ENCODE data around the gene LBHD2.
A peak's percentile ranks its signal among the peaks of the same experiment; 100 is the strongest.
"Not testable (repeated sequence)": the region's sequence is repeated elsewhere in the genome, so short reads cannot be mapped to it uniquely, and the experiment has no call there.

Gene LBHD2

DNA sequence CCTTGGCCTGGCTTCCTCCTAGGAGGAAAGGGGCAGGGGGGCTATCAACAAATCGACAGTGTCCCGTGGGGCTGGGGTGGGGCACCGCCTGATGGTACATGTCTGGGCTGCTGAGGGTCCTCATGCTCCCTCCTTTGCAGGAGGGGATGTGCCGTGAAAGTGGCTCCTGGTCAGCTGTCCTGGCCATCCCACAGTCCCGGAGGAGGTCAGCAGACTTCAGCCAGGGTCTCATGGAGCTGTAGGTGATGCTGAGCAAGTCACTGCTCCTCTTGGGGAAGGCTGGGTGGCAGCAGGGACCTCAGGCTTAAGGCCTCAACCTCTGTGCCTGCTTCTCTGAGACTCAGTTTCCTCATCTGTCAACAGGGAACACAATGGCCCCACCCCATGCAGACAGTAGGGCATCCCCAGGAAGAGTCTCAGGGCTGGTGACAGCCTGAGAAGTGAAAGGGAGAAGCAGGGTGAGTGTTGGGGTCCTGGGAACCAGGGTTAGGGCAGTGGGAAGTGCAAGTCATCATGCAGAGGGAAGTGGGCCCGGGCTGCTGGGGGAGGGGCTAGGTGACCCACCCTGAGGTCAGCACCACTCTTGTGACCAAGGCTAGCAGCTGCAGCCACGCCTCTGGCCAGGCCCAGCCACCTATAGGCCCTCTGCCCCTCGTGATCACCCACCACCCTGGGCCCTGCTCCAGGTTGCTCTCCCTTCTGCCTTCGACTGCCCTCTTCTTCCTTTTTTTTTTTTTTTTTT lies 34.8 kb downstream of the LBHD2 start:
- H3K4ac ChIP-seq (ENCODE audit: low read depth in 1 of 2, low read length in 2 of 2), result peak overlapping the region; percentile 34 to 84
- H3K9ac ChIP-seq (ENCODE audit: low read length), result peak overlapping the region; percentile 31
- no peaks in the 10 kb centered on the region for H3K27me3 ChIP-seq (ENCODE audit: control insufficient read depth in 1 of 2, insufficient read depth in 1 of 2, low read length in 2 of 2)
- peak overlapping the region; percentile 14 to 93 for H2BK12ac ChIP-seq (ENCODE audit: low read length in 2 of 2)
- peak overlapping the region; percentile 93 for H4K91ac ChIP-seq (ENCODE audit: low read length)
- peaks cover 43% of the 10 kb centered on the region for H3K4me1 ChIP-seq (ENCODE audit: control insufficient read depth, insufficient read depth, low read depth, low read length)
- H3K14ac ChIP-seq (ENCODE audit: low read length in 2 of 2), result peak overlapping the region in 1 of 2 experiments; percentile 56
- no peaks in the 10 kb centered on the region for H3K36me3 ChIP-seq (ENCODE audit: control insufficient read depth in 1 of 2, insufficient read depth in 2 of 2, low read depth in 1 of 2, low read length in 2 of 2)
- 84% methylated on average over 7 of the region's 9 CpGs for WGBS
- H2BK15ac ChIP-seq (ENCODE audit: low read depth, poor library complexity, severe bottlenecking), result peak overlapping the region; percentile 82
- DNase-seq, result no peak
- H2AFZ ChIP-seq (ENCODE audit: low read depth, low read length), result no peak overlapping the region
- H3K18ac ChIP-seq (ENCODE audit: low read depth in 1 of 2, low read length in 2 of 2), result peak overlapping the region; percentile 56 to 87
- H3K27ac ChIP-seq (ENCODE audit: low read length, poor library complexity, severe bottlenecking), result no peak overlapping the region
- H3K4me3 ChIP-seq (ENCODE audit: insufficient read depth in 1 of 2, low read depth in 1 of 2, low read length in 2 of 2), result no peak overlapping the region
- H2AK5ac ChIP-seq (ENCODE audit: low read length, severe bottlenecking), result peak overlapping the region; percentile 28
- H3K9me3 ChIP-seq (ENCODE audit: control insufficient read depth, low read length), result no peaks in the 10 kb centered on the region
- H3K4me2 ChIP-seq (ENCODE audit: low read length, poor library complexity, severe bottlenecking), result no peak overlapping the region
- peak overlapping the region; percentile 78 for H2BK120ac ChIP-seq (ENCODE audit: low read depth, low read length)
- no peaks in the 10 kb centered on the region for H3K79me1 ChIP-seq (replicated peaks; ENCODE audit: low read length, poor library complexity, severe bottlenecking)
- H2BK5ac ChIP-seq (ENCODE audit: low read depth, low read length, poor library complexity, severe bottlenecking), result no peak overlapping the region
- H3K23ac ChIP-seq (ENCODE audit: low read length in 2 of 2), result no peak overlapping the region
- peak overlapping the region; percentile 89 for H4K8ac ChIP-seq (ENCODE audit: low read length)

DNA sequence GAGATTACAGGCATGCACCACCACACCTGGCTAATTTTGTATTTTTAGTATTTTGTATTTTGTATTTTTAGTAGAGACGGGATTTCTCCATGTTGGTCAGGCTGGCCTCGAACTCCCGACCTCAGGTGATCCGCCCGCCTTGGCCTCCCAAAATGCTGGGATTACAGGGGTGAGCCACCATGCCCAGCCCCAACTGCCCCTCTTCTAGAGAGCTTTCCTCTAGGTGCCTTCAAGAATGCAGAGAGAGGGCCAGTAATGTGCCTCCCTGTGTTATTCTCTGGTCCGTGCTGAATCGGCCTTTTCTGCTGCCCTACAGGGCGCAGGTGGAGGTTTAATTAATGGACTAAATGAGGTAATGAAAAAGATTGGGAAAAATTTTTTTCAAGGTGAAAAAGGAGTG lies 35.5 kb downstream of the LBHD2 start:
- not testable (repeated sequence) for H3K4me2 ChIP-seq (ENCODE audit: low read length, poor library complexity, severe bottlenecking); H2AK5ac ChIP-seq (ENCODE audit: low read length, severe bottlenecking); H3K9me3 ChIP-seq (ENCODE audit: control insufficient read depth, low read length); H3K18ac ChIP-seq (ENCODE audit: low read depth in 1 of 2, low read length in 2 of 2); H4K8ac ChIP-seq (ENCODE audit: low read length); H4K91ac ChIP-seq (ENCODE audit: low read length); H3K4me3 ChIP-seq (ENCODE audit: insufficient read depth in 1 of 2, low read depth in 1 of 2, low read length in 2 of 2); H3K79me1 ChIP-seq (replicated peaks; ENCODE audit: low read length, poor library complexity, severe bottlenecking); H3K23ac ChIP-seq (ENCODE audit: low read length in 2 of 2); H3K4ac ChIP-seq (ENCODE audit: low read depth in 1 of 2, low read length in 2 of 2); H3K36me3 ChIP-seq (ENCODE audit: control insufficient read depth in 1 of 2, insufficient read depth in 2 of 2, low read depth in 1 of 2, low read length in 2 of 2); H2BK5ac ChIP-seq (ENCODE audit: low read depth, low read length, poor library complexity, severe bottlenecking); H3K27ac ChIP-seq (ENCODE audit: low read length, poor library complexity, severe bottlenecking); H2BK120ac ChIP-seq (ENCODE audit: low read depth, low read length); H3K27me3 ChIP-seq (ENCODE audit: control insufficient read depth in 1 of 2, insufficient read depth in 1 of 2, low read length in 2 of 2); H2AFZ ChIP-seq (ENCODE audit: low read depth, low read length); H3K9ac ChIP-seq (ENCODE audit: low read length); H3K14ac ChIP-seq (ENCODE audit: low read length in 2 of 2); DNase-seq
- Histone ChIP-seq H3K4me1 (ENCODE audit: control insufficient read depth, insufficient read depth, low read depth, low read length) (peaks cover 50% of the 10 kb centered on the region), H2BK12ac (ENCODE audit: low read length in 2 of 2) (peak overlapping the region in 1 of 2 experiments; percentile 10), H2BK15ac (ENCODE audit: low read depth, poor library complexity, severe bottlenecking) (peak overlapping the region; percentile 33)
- 97% methylated on average over 8 of the region's 8 CpGs for WGBS

DNA sequence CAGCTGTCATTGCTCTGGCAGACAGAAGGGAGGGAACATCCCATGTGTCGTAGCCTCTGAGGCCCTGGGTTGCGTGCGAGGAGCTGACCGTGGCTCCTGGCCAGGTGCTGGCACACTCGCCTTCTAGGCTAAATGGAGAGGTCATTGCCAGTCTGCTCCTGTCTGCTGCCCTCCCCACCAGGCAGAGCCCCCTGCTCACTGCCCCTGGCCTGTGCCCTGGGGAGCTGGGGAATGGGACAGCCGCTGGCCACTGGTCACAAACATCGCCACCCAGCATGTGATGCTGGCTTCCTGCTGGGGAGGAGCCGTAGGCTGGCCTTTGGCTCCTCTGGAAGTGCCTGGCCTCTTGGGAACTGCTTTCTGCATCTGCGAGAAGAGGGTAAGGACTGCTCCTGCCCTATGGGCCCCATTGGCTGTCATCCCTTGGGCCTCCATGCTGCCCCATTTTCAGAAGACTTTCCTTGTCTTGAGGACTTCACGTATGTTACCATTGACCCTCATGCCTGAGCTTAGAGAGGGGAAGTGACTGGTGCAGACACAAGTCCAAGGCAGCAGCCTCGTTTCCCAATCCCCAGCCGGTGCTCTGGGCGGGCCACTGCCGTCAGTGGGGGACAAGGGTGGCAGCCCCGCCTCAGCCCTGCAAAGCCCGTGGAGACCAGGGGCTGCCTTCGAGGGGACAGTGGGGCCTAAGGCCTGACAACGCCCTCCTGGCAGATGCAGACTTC lies 37.3 kb downstream of the LBHD2 start:
- 49% methylated on average over 16 of the region's 18 CpGs for WGBS
- H3K4me2 ChIP-seq (ENCODE audit: low read length, poor library complexity, severe bottlenecking), result no peak overlapping the region
- peak overlapping the region; percentile 57 for H2AFZ ChIP-seq (ENCODE audit: low read depth, low read length)
- H3K9ac ChIP-seq (ENCODE audit: low read length), result peak overlapping the region; percentile 47
- DNase-seq, result peak; percentile 65
- H3K18ac ChIP-seq (ENCODE audit: low read depth in 1 of 2, low read length in 2 of 2), result peak overlapping the region; percentile 75 to 98
- H4K91ac ChIP-seq (ENCODE audit: low read length), result peak overlapping the region; percentile 92
- peaks cover 60% of the 10 kb centered on the region for H3K4me1 ChIP-seq (ENCODE audit: control insufficient read depth, insufficient read depth, low read depth, low read length)
- no peak overlapping the region for H3K23ac ChIP-seq (ENCODE audit: low read length in 2 of 2)
- H2BK15ac ChIP-seq (ENCODE audit: low read depth, poor library complexity, severe bottlenecking), result peak overlapping the region; percentile 92
- H3K27ac ChIP-seq (ENCODE audit: low read length, poor library complexity, severe bottlenecking), result peak overlapping the region; percentile 38
- peak overlapping the region in 1 of 2 experiments; percentile 40 for H3K4me3 ChIP-seq (ENCODE audit: insufficient read depth in 1 of 2, low read depth in 1 of 2, low read length in 2 of 2)
- H3K14ac ChIP-seq (ENCODE audit: low read length in 2 of 2), result peak overlapping the region in 1 of 2 experiments; percentile 76
- peak overlapping the region; percentile 56 to 100 for H2BK12ac ChIP-seq (ENCODE audit: low read length in 2 of 2)
- no peaks in the 10 kb centered on the region for H3K9me3 ChIP-seq (ENCODE audit: control insufficient read depth, low read length)
- peak overlapping the region; percentile 3 for H2BK5ac ChIP-seq (ENCODE audit: low read depth, low read length, poor library complexity, severe bottlenecking)
- peak overlapping the region; percentile 80 for H4K8ac ChIP-seq (ENCODE audit: low read length)
- H2BK120ac ChIP-seq (ENCODE audit: low read depth, low read length), result peak overlapping the region; percentile 98
- peaks cover 2% of the 10 kb centered on the region for H3K79me1 ChIP-seq (replicated peaks; ENCODE audit: low read length, poor library complexity, severe bottlenecking)
- peak overlapping the region; percentile 94 for H2AK5ac ChIP-seq (ENCODE audit: low read length, severe bottlenecking)
- peak overlapping the region; percentile 68 to 97 for H3K4ac ChIP-seq (ENCODE audit: low read depth in 1 of 2, low read length in 2 of 2)
- H3K36me3 ChIP-seq (ENCODE audit: control insufficient read depth in 1 of 2, insufficient read depth in 2 of 2, low read depth in 1 of 2, low read length in 2 of 2), result peaks cover under 1 to 6% of the 10 kb centered on the region in 2 experiments
- H3K27me3 ChIP-seq (ENCODE audit: control insufficient read depth in 1 of 2, insufficient read depth in 1 of 2, low read length in 2 of 2), result no peaks in the 10 kb centered on the region

Data from mesenchymal stem cell (in vitro differentiated cells and primary cell).